SHP77 treated with DMSO at 0.1 percent for 48 hours (cell line): ENCODE results near the gene SORBS1.

Experiments
- DNase-seq: peaks from one replicate; lab custom pipeline; 2025; lab: John Stamatoyannopoulos, UW

Gene SORBS1

DNA sequence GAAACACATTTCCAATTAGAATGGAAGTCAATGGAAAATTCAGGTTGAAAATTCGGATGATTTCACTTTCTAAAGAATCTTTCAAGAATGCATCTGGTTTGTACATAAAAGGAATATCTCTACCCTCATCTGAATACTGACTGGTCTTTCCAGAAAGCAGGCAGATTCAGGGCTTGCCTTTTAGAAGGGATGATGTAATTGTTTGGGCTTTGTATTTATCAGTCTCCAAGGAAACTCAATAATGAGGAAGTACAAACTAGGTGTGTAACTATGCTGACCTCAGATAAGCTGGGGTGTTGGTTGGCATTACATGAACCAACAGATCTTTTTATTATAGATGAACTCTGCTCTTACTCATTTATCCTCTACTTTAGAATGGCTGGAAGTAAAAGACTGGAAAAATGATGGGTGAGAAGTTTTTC lies 294.5 kb downstream of the SORBS1 start:
- no peak for DNase-seq

DNA sequence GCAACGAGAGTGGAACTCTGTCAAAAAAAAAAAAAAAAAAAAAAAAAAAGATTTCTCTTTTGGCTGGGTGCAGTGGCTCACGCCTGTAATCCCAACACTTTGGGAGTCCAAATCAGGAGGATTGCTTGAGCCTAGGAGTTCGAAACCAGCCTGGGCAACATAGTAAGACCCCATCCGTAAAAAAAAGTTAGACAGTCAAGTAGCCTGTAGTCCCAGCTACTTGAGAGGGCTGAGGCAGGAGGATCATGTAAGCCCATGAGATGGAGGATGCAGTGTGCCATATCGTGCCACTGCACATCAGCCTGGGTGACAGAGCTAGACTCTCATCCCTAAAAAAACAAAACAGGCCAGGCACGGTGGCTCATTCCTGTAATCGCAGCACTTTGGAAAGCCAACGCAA lies 295.6 kb downstream of the SORBS1 start:
- no peak for DNase-seq

- DNase-seq, result no peak
Measured at GRCh38 chr10:95264227-95265051, 296.7 kb downstream of the SORBS1 start.

DNA sequence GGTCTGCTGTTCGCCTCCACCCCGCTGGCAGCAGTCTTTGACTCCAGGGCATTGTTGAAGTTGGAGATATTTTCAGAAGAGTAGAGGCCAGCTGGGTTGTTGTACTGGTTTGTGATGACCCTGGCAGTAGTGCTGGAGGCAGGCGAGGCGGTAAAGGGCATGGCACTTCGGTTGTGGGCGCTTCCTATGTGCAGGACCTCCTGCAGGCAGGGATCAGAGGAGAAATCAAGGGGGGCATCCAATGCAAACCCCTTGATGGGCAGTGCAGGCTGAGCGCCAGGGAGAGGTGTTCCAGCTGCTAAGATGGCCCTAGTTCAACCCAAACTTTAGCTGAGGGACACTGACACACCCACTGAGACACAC lies 297.3 kb downstream of the SORBS1 start:
- DNase-seq, result no peak

DNA sequence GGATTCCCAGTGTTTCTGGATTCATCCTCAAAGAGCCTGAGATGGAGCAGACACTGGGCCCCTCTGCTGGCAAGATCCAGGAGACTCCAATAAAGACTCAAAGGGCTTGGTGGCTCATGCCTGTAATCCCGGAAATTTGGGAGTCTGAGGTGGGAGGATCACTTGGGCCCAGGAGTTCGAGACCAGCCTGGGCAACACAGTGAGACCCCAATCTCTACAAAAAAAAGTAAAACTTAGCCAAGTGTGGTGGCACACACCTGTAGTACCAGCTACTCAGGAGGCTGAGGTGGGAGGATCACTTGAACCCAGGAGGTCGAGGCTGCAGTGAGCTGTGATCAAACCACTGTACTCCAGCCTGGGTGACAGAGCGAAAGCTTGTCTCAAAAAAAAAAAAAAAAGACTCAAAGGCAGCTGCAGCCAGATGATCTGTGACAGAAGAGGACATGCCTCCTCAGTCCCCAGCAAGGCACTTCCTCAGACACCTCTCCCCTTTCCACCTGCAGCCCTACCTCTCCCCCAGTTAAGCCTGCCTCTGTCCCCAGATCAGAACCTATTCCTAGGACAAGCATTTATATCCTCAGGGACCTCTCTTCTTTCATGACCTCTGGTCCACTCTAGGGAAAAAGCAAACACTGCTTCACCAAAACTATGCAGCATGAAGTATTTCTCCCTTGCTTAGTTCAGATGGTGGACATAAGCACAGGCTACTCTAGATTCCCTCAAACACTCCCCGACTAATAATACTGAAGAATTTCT lies 298.2 kb downstream of the SORBS1 start:
- DNase-seq, result no peak

GRCh38 chr10:95261926-95262325 lies 299.2 kb downstream of the SORBS1 start:
- DNase-seq, result no peak
